ENCODE measurements around the gene ARHGEF3. TPM values are rescaled to one million over a fixed set of nuclear protein-coding genes. Genes with fewer than 3 reads are reported as not detected.
A peak's percentile ranks its signal among the peaks of the same experiment; 100 is the strongest.
"Not testable (repeated sequence)": the region's sequence is repeated elsewhere in the genome, so short reads cannot be mapped to it uniquely, and the experiment has no call there.

The ARHGEF3 gene
- total RNA-seq, 1 donor from 2014 or later = 4.2 TPM

DNA sequence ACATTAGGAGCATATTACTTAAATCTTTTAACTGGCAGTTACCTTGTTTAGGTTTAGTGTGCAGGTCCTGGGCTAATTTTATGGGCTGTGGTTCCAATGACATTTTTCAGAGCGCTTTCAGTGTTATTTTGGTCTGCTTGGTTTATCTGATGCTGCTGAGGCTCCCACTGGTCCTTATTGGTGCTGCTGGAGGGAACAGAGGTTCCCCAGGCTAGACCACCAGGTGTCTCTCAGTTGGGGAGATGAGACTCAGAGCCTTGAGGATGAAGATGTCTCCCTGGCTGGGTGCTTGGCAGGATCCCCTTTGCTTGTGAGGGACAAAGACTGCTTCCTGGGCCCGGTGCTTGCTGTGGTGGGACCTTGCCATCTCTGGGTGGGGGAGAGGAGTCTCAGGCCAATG is 90.4 kb downstream of the ARHGEF3 start:
- TF ChIP-seq, protein P1, sequence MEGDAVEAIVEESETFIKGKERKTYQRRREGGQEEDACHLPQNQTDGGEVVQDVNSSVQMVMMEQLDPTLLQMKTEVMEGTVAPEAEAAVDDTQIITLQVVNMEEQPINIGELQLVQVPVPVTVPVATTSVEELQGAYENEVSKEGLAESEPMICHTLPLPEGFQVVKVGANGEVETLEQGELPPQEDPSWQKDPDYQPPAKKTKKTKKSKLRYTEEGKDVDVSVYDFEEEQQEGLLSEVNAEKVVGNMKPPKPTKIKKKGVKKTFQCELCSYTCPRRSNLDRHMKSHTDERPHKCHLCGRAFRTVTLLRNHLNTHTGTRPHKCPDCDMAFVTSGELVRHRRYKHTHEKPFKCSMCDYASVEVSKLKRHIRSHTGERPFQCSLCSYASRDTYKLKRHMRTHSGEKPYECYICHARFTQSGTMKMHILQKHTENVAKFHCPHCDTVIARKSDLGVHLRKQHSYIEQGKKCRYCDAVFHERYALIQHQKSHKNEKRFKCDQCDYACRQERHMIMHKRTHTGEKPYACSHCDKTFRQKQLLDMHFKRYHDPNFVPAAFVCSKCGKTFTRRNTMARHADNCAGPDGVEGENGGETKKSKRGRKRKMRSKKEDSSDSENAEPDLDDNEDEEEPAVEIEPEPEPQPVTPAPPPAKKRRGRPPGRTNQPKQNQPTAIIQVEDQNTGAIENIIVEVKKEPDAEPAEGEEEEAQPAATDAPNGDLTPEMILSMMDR (conservative IDR thresholded peaks at IDR 0.05) = no peak
- no peaks in the 10 kb centered on the region for H3K4me1 Mint-ChIP-seq
- no peak overlapping the region for H3K27ac Mint-ChIP-seq (ENCODE audit: unreplicated experiment)
- H3K4me3 Mint-ChIP-seq = no peak overlapping the region
- DNase-seq (ENCODE audit: low read depth, low spot score) = no peak
- no peaks in the 10 kb centered on the region for H3K27me3 Mint-ChIP-seq (ENCODE audit: low read depth)
- peaks cover 4% of the 10 kb centered on the region for H3K9me3 Mint-ChIP-seq
- no peaks in the 10 kb centered on the region for H3K36me3 Mint-ChIP-seq (ENCODE audit: low read depth)

DNA sequence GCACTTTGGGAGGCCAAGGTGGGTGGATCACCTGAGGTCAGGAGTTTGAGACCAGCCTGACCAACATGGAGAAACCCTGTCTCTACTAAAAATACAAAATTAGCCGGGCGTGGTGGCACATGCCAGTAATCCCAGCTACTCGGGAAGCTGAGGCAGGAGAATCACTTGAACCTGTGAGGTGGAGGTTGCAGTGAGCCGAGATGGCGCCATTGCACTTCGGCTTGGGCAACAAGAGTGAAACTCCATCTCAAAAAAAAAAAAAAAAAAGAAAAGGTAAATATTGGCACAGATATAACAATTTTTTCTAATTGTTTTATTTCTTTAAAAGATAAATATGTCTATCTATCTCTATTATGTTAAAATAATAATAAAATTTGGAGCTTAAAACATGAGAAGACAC is 94.3 kb downstream of the ARHGEF3 start:
- not testable (repeated sequence) for H3K4me3 Mint-ChIP-seq; H3K27me3 Mint-ChIP-seq (ENCODE audit: low read depth); H3K36me3 Mint-ChIP-seq (ENCODE audit: low read depth); H3K9me3 Mint-ChIP-seq; H3K27ac Mint-ChIP-seq (ENCODE audit: unreplicated experiment); DNase-seq (ENCODE audit: low read depth, low spot score); H3K4me1 Mint-ChIP-seq

DNA sequence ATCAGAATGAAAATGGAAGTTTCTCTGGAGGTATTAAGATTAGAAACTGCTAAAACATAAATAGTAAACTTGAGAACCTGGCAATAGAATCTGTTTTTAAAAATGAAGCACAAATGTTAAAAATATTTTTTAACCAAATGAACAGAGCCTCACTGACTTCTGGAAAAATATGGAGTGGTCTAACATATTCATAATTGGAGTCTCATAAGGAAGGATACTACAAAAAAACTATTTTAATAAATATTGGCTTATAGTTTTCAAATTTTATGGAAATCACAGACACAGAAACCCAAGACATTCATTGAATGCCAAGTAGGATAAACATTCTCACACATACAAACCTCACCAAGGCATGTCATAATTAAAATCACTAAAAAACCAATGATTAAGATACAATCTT is 95.1 kb downstream of the ARHGEF3 start:
- Mint-ChIP-seq H3K27me3 (ENCODE audit: low read depth) (no peaks in the 10 kb centered on the region), H3K36me3 (ENCODE audit: low read depth) (no peaks in the 10 kb centered on the region), H3K4me3 (no peak overlapping the region), H3K27ac (ENCODE audit: unreplicated experiment) (no peak overlapping the region), H3K4me1 (no peaks in the 10 kb centered on the region), H3K9me3 (no peaks in the 10 kb centered on the region)
- no peak for DNase-seq (ENCODE audit: low read depth, low spot score)
- TF ChIP-seq, protein P1 (conservative IDR thresholded peaks at IDR 0.05) = no peak

DNA sequence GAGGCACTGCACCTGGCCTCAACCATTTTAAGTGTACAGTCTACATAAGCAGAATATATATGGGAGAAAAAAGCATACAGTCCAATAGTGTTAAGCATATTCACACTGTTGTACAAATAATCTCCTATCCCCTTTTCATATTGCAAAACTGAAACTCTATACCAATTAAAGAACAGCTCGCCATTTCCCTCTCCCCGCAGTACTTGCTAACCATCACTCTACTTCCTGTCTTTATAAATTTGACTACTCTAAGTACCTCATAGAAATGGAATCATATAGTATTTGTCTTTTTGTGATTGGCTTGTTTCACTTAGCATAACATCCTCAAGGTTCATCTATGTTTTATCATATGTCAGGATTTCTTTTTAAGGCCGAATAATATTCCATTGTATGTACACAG is 97.0 kb downstream of the ARHGEF3 start:
- Mint-ChIP-seq H3K27me3 (ENCODE audit: low read depth) (peaks cover 10% of the 10 kb centered on the region), H3K27ac (ENCODE audit: unreplicated experiment) (no peak overlapping the region), H3K4me1 (no peaks in the 10 kb centered on the region), H3K36me3 (ENCODE audit: low read depth) (no peaks in the 10 kb centered on the region), H3K9me3 (no peaks in the 10 kb centered on the region), H3K4me3 (no peak overlapping the region)
- no peak for DNase-seq (ENCODE audit: low read depth, low spot score)
- TF ChIP-seq, protein P1 (conservative IDR thresholded peaks at IDR 0.05) = no peak

DNA sequence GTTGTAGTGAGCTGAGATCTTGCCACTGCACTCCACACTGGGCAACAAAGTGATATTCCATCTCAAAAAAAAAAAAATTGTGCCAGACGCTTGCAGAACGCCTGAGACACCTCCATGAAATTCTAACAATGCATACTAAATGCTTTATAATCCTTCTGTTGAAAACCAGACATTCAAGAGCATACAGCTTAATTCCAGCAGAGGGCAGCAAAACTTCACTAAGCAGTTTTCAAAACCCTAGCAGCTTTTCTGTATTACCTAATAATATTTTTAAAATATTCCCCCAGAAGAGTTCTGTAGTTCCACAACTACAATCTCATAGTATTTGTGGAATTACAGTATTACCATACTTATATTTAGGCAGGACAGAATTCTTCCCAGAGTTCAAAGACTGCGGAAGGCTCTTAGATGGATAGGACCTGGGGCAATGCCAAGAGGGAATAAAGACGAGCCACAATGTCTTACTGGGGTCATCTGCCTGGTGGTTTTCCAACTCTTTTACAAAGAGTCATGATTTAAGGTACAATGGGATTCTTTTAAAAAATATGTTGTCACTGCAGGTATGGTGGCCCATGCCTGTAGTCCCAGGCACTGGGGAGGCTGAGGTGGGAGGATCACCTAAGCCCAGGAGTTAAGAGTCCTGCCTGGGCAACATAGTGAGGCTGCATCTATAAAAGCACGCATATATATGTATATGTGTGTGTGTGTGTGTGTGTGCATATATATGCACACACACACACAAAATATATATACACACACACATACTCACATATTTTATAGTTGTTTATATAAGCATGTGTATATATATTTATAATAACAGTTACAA is 99.0 kb downstream of the ARHGEF3 start:
- peak; percentile 42 for DNase-seq (ENCODE audit: low read depth, low spot score)
- no peaks in the 10 kb centered on the region for H3K36me3 Mint-ChIP-seq (ENCODE audit: low read depth)
- H3K4me3 Mint-ChIP-seq = no peak overlapping the region
- H3K27me3 Mint-ChIP-seq (ENCODE audit: low read depth) = peaks cover 10% of the 10 kb centered on the region
- TF ChIP-seq, protein P1 (conservative IDR thresholded peaks at IDR 0.05) = peak; percentile 93
- no peaks in the 10 kb centered on the region for H3K9me3 Mint-ChIP-seq
- no peak overlapping the region for H3K27ac Mint-ChIP-seq (ENCODE audit: unreplicated experiment)
- no peaks in the 10 kb centered on the region for H3K4me1 Mint-ChIP-seq

DNA sequence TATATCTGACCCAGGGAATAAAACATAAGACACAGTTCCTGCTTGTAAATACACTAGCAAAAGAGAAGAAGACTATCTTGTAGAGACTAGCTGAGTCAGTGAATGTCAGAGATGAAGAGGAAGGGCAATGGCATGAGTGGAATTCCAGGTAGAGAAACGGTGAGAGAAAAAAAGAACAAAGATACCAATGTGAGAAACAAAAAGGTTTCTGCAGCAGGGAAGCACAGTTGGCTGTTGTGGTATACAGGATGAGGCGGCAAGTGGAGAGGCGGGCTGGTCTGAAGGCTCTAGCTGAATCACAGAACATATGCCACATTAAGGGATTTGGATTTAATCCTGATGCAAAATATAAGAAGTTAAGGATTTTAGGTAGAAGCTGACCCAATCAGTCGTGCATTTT is 101.6 kb downstream of the ARHGEF3 start:
- TF ChIP-seq, protein P1 (conservative IDR thresholded peaks at IDR 0.05) = no peak
- Mint-ChIP-seq H3K27me3 (ENCODE audit: low read depth) (peaks cover 10% of the 10 kb centered on the region), H3K27ac (ENCODE audit: unreplicated experiment) (no peak overlapping the region), H3K9me3 (no peaks in the 10 kb centered on the region), H3K36me3 (ENCODE audit: low read depth) (no peaks in the 10 kb centered on the region), H3K4me1 (no peaks in the 10 kb centered on the region), H3K4me3 (no peak overlapping the region)
- no peak for DNase-seq (ENCODE audit: low read depth, low spot score)

All from neural crest cell (in vitro differentiated cells).